ENCODE results near the gene PCDHB6. TPM values are rescaled to one million over a fixed set of nuclear protein-coding genes. Genes with fewer than 3 reads are reported as not detected.
"Not testable (repeated sequence)": the region's sequence is repeated elsewhere in the genome, so short reads cannot be mapped to it uniquely, and the experiment has no call there.

Gene PCDHB6
- total RNA-seq = 1 to 10 TPM in 1 of 2 donors, under 1 TPM in 1; 0.95 to 1.6 TPM
- long read RNA-seq, donor 1, partial matches to known transcripts = 0 of 2 reads
- long read RNA-seq, donor 1, other reads (novel, unspliced or antisense) = 0 of 2 reads
- long read RNA-seq, donor 2 = 0 reads

- DNase-seq (ENCODE audit: low spot score) = no peak
Observed at GRCh38 chr5:141149812-141150211, at the start of gene PCDHB6. Gene PCDHB6, plus strand, starts transcription at chr5:141150057. Its CDS starts 201 bp downstream, at chr5:141150258.

GRCh38 chr5:141100243-141100805 is 49.5 kb upstream of the PCDHB6 start, which contains the start of gene PCDHB3:
Gene PCDHB3, plus strand, starts transcription at chr5:141100473. Its CDS starts 177 bp downstream, at chr5:141100650.
- DNase-seq (ENCODE audit: low spot score) = no peak
- intact Hi-C loops (cut with DNase I) = no loop called here

More at GRCh38 chr5:141149812-141150211, at the start of gene PCDHB6:
- intact Hi-C loops (cut with DNase I) = no loop called here

GRCh38 chr5:141101059-141101458 is 48.8 kb upstream of the PCDHB6 start:
- intact Hi-C loops (cut with DNase I) = no loop called here

DNA sequence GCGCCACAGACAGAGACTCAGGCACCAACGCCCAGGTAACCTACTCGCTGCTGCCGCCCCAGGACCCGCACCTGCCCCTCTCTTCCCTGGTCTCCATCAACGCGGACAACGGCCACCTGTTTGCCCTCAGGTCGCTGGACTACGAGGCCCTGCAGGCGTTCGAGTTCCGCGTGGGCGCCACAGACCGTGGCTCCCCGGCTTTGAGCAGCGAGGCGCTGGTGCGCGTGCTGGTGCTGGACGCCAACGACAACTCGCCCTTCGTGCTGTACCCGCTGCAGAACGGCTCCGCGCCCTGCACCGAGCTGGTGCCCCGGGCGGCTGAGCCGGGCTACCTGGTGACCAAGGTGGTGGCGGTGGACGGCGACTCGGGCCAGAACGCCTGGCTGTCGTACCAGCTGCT is 47.8 kb upstream of the PCDHB6 start:
- DNase-seq (ENCODE audit: low spot score); intact Hi-C loops (cut with DNase I): not testable (repeated sequence)

More at GRCh38 chr5:141101059-141101458, 48.8 kb upstream of the PCDHB6 start:
- no peak for DNase-seq (ENCODE audit: low spot score)

DNA sequence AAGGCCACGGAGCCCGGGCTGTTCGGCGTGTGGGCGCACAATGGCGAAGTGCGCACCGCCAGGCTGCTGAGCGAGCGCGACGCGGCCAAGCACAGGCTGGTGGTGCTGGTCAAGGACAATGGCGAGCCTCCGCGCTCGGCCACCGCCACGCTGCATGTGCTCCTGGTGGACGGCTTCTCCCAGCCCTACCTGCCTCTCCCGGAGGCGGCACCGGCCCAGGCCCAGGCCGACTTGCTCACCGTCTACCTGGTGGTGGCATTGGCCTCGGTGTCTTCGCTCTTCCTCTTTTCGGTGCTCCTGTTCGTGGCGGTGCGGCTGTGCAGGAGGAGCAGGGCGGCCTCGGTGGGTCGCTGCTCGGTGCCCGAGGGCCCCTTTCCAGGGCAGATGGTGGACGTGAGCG is 47.4 kb upstream of the PCDHB6 start:
- intact Hi-C loops (cut with DNase I); DNase-seq (ENCODE audit: low spot score): not testable (repeated sequence)

- DNase-seq (ENCODE audit: low spot score) = no peak
- intact Hi-C loops (cut with DNase I) = no loop called here
Observed at GRCh38 chr5:141105350-141105749, 44.5 kb upstream of the PCDHB6 start.

DNA sequence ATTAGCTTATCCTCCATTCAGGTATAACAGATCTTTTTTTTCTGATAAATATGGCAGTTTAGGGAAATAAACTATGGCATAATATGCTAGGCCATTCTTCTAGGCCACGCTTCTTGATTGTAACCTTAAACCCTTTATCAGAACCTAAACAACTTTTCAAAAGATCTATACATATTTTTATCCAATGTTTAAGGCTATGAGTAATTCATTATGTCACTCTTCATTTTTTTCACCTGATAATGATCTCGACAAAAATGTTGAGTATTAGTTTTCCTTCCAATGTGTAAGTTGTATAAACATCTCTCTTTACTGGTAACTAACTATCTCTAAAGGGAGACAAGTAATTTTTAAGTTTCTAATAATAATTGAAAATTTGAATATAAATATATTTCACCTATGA is 30.6 kb upstream of the PCDHB6 start:
- intact Hi-C loops (cut with DNase I) = no loop called here
- DNase-seq (ENCODE audit: low spot score) = no peak

DNA sequence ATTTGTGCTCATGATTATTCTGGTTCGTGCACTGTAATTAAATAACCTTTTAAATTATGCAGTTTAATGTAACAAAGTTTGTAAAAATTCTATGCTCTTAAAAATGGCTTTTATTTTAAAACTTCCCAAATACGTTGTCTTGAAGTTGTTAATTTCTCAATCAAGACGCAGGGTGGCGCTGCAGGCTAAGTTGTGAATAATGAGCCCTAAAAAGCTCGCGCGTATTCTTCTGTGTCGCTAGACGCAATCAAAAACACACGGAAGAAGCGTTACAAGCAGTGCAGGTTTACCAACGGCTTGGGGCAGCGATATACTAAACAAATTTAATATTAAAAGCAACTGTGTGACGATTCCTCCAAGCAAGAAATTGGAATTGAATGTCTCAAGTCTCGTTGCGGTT is 28.3 kb upstream of the PCDHB6 start, which contains the start of gene PCDHB4:
Gene PCDHB4 (plus strand): TSS at position 256 of the 400 bp plus-strand sequence. CDS start 181 bp downstream, outside the sequence.
- intact Hi-C loops (cut with DNase I) = no loop called here
- no peak for DNase-seq (ENCODE audit: low spot score)

DNA sequence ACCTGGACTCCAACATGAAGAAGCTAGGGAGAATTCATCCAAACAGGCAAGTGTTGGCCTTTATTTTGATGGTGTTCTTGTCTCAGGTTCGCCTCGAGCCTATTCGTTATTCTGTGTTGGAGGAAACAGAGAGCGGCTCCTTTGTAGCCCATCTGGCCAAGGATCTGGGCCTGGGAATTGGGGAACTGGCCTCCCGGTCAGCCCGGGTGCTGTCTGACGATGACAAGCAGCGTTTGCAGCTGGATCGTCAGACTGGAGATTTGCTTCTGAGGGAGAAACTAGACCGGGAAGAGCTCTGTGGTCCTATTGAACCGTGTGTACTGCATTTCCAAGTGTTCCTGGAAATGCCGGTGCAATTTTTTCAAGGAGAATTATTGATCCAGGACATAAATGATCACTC is 27.9 kb upstream of the PCDHB6 start:
- intact Hi-C loops (cut with DNase I) = no loop called here
- no peak for DNase-seq (ENCODE audit: low spot score)

DNA sequence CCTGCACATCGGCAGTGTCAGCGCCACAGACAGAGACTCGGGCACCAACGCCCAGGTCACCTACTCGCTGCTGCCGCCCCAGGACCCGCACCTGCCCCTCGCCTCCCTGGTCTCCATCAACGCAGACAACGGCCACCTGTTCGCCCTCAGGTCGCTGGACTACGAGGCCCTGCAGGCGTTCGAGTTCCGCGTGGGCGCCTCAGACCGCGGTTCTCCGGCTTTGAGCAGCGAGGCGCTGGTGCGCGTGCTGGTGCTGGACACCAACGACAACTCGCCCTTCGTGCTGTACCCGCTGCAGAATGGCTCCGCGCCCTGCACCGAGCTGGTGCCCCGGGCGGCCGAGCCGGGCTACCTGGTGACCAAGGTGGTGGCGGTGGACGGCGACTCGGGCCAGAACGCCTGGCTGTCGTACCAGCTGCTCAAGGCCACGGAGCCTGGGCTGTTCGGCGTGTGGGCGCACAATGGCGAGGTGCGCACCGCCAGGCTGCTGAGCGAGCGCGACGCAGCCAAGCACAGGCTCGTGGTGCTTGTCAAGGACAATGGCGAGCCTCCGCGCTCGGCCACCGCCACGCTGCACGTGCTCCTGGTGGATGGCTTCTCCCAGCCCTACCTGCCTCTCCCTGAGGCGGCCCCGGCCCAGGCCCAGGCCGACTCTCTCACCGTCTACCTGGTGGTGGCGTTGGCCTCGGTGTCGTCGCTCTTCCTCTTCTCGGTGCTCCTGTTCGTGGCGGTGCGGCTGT is 26.3 kb upstream of the PCDHB6 start:
- DNase-seq (ENCODE audit: low spot score); intact Hi-C loops (cut with DNase I): not testable (repeated sequence)

GRCh38 chr5:141127305-141127704 is 22.6 kb upstream of the PCDHB6 start:
- intact Hi-C loops (cut with DNase I) = no loop called here
- no peak for DNase-seq (ENCODE audit: low spot score)

DNA sequence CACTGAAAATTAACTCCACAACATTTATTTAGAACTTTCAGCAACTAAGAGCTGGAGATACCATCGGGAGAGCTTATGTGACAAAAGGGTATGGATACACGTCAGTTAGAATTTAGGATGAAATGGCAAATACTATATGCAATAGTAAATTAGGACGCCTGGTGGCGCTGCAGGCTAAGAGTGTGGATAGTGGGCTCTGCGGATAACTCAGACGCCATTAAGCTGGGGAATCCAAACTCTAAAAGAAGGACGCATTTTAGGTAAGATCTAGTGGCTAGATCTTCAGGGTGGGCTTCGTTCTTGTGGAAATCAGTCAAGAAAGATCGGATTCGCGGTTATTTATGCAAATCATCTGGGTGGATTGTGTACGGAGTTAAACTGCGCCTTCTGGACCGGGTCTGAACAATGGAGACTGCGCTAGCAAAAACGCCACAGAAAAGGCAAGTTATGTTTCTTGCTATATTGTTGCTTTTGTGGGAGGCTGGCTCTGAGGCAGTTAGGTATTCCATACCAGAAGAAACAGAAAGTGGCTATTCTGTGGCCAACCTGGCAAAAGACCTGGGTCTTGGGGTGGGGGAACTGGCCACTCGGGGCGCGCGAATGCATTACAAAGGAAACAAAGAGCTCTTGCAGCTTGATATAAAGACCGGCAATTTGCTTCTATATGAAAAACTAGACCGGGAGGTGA is 14.7 kb upstream of the PCDHB6 start, which contains the start of gene PCDHB5:
Gene PCDHB5 (plus strand): TSS at position 177 of the 688 bp plus-strand sequence. CDS start 229 bp downstream, at position 406.
- DNase-seq (ENCODE audit: low spot score) = no peak
- intact Hi-C loops (cut with DNase I) = no loop called here

- no peak for DNase-seq (ENCODE audit: low spot score)
- intact Hi-C loops (cut with DNase I) = no loop called here
Observed at GRCh38 chr5:141135718-141136266, 14.1 kb upstream of the PCDHB6 start.

GRCh38 chr5:141137346-141137745 is 12.5 kb upstream of the PCDHB6 start:
- DNase-seq (ENCODE audit: low spot score); intact Hi-C loops (cut with DNase I): not testable (repeated sequence)

GRCh38 chr5:141150224-141150992 is 551 bp downstream of the PCDHB6 start:
- no peak for DNase-seq (ENCODE audit: low spot score)
- intact Hi-C loops (cut with DNase I) = no loop called here

DNA sequence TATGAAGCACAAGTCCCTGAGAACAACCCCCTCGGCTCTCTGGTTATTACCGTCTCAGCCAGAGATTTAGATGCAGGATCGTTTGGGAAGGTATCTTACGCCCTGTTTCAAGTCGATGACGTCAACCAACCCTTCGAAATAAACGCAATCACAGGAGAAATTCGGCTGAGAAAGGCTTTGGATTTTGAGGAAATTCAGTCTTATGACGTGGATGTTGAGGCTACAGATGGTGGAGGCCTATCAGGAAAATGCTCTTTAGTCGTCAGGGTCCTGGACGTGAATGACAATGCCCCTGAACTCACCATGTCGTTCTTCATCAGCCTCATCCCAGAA is 1.1 kb downstream of the PCDHB6 start:
- intact Hi-C loops (cut with DNase I) = no loop called here
- DNase-seq (ENCODE audit: low spot score) = no peak

DNA sequence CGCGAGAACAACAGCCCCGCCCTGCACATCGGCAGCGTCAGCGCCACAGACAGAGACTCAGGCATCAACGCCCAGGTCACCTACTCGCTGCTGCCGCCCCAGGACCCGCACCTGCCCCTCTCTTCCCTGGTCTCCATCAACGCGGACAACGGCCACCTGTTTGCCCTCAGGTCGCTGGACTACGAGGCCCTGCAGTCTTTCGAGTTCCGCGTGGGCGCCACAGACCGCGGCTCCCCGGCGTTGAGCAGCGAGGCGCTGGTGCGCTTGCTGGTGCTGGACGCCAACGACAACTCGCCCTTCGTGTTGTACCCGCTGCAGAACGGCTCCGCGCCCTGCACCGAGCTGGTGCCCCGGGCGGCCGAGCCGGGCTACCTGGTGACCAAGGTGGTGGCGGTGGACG is 1.8 kb downstream of the PCDHB6 start:
- intact Hi-C loops (cut with DNase I); DNase-seq (ENCODE audit: low spot score): not testable (repeated sequence)

DNA sequence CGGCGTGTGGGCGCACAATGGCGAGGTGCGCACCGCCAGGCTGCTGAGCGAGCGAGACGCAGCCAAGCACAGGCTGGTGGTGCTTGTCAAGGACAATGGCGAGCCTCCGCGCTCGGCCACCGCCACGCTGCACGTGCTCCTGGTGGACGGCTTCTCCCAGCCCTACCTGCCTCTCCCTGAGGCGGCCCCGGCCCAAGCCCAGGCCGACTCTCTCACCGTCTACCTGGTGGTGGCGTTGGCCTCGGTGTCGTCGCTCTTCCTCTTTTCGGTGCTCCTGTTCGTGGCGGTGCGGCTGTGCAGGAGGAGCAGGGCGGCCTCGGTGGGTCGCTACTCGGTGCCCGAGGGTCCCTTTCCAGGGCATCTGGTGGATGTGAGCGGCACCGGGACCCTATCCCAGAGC is 2.2 kb downstream of the PCDHB6 start:
- intact Hi-C loops (cut with DNase I); DNase-seq (ENCODE audit: low spot score): not testable (repeated sequence)

Data from posterior vena cava (tissue), 2 donors.